WTC11 (cell line): ENCODE data around the gene CIBAR2.

Source experiments
- AR ChIP-seq: fragments of 250-450 bp; sonication (Bioruptor Pico); IDR thresholded peaks from 2 replicates; pipeline ENCODE4 v1.9.0; 2021; ENCODE audit warnings: mild to moderate bottlenecking
- CTCF ChIP-seq: fragments of 200-600 bp; IDR thresholded peaks from 2 replicates; pipeline ENCODE4 v1.8.0; 2022; ENCODE audit warnings: antibody characterized with exemption
- MLX ChIP-seq: sonication (generic); formaldehyde crosslinking; IDR thresholded peaks from 2 replicates; pipeline ENCODE4 v1.8.1; 2023; ENCODE audit warnings: mild to moderate bottlenecking, missing genetic modification reagents, moderate library complexity
- RORB ChIP-seq: fragments of 250-450 bp; sonication (Bioruptor Pico); IDR thresholded peaks from 2 replicates; pipeline ENCODE4 v1.9.0; 2021; ENCODE audit warnings: mild to moderate bottlenecking
- TEAD1 ChIP-seq: sonication (generic); formaldehyde crosslinking; IDR thresholded peaks from 2 replicates; pipeline ENCODE4 v1.8.0; 2022; ENCODE audit warnings: mild to moderate bottlenecking, missing genetic modification reagents
- TEAD4 ChIP-seq: sonication (generic); formaldehyde crosslinking; IDR thresholded peaks from 2 replicates; pipeline ENCODE4 v1.8.0; 2022; ENCODE audit warnings: mild to moderate bottlenecking, missing genetic modification reagents
- TF ChIP-seq, protein P1 (sequence below): sonication (generic); formaldehyde crosslinking; IDR thresholded peaks from 2 replicates; pipeline ENCODE4 v1.8.1; 2022; ENCODE audit warnings: missing genetic modification reagents, borderline replicate concordance
- TF ChIP-seq, protein P2 (sequence below): sonication (generic); formaldehyde crosslinking; conservative IDR thresholded peaks from 2 replicates; pipeline ENCODE4 v1.8.1; 2022; ENCODE audit warnings: mild to moderate bottlenecking, missing genetic modification reagents
- TF ChIP-seq, protein P3 (sequence below): sonication (generic); formaldehyde crosslinking; IDR thresholded peaks from 2 replicates; pipeline ENCODE4 v1.8.0; 2022; ENCODE audit warnings: mild to moderate bottlenecking, missing genetic modification reagents
- TF ChIP-seq, protein P4 (sequence below): sonication (generic); formaldehyde crosslinking; IDR thresholded peaks from 2 replicates; pipeline ENCODE4 v1.8.0; 2022; ENCODE audit warnings: mild to moderate bottlenecking, missing genetic modification reagents

GRCh38 chr16:85078952-85079351 lies 33.3 kb downstream of the CIBAR2 start:
- TF ChIP-seq TEAD1 (CRISPR knock-in tag) (no peak), RORB (CRISPR knock-in tag) (no peak), CTCF (no peak), MLX (CRISPR knock-in tag) (no peak), TEAD4 (no peak), AR (CRISPR knock-in tag) (no peak)
- TF ChIP-seq, protein P1, sequence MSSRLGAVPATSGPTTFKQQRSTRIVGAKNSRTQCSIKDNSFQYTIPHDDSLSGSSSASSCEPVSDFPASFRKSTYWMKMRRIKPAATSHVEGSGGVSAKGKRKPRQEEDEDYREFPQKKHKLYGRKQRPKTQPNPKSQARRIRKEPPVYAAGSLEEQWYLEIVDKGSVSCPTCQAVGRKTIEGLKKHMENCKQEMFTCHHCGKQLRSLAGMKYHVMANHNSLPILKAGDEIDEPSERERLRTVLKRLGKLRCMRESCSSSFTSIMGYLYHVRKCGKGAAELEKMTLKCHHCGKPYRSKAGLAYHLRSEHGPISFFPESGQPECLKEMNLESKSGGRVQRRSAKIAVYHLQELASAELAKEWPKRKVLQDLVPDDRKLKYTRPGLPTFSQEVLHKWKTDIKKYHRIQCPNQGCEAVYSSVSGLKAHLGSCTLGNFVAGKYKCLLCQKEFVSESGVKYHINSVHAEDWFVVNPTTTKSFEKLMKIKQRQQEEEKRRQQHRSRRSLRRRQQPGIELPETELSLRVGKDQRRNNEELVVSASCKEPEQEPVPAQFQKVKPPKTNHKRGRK, result no peak
- TF ChIP-seq, protein P2, sequence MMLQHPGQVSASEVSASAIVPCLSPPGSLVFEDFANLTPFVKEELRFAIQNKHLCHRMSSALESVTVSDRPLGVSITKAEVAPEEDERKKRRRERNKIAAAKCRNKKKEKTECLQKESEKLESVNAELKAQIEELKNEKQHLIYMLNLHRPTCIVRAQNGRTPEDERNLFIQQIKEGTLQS (CRISPR knock-in tag), result no peak
- TF ChIP-seq, protein P3, sequence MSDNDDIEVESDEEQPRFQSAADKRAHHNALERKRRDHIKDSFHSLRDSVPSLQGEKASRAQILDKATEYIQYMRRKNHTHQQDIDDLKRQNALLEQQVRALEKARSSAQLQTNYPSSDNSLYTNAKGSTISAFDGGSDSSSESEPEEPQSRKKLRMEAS, result no peak
- TF ChIP-seq, protein P4, sequence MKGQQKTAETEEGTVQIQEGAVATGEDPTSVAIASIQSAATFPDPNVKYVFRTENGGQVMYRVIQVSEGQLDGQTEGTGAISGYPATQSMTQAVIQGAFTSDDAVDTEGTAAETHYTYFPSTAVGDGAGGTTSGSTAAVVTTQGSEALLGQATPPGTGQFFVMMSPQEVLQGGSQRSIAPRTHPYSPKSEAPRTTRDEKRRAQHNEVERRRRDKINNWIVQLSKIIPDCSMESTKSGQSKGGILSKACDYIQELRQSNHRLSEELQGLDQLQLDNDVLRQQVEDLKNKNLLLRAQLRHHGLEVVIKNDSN (CRISPR knock-in tag), result no peak
